ENCODE measurements around the gene UBL5. TPM values are rescaled to one million over a fixed set of nuclear protein-coding genes. Genes with fewer than 3 reads are reported as not detected.

Gene UBL5
- total RNA-seq, 1 donor from 2014 or later = 258 TPM

DNA sequence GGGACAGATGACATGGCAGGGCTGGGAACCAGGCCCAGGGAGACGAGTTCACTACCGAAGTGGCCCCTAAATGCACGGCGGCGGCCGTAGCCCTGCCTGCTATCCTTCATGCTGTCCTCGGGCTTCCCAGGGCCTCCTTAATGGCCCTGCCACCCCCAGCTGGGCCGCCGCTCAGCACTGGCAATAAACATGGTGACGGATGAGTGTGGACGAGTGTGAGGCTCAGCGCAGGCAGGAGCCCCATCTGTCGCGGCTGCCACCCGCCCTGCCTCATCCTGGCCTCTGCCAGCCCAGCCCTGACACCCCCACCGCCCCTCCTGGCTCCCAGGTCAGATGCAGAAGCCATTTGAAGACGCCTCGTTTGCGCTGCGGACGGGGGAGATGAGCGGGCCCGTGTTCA lies 21.0 kb downstream of the UBL5 start:
- TF ChIP-seq, protein P1, sequence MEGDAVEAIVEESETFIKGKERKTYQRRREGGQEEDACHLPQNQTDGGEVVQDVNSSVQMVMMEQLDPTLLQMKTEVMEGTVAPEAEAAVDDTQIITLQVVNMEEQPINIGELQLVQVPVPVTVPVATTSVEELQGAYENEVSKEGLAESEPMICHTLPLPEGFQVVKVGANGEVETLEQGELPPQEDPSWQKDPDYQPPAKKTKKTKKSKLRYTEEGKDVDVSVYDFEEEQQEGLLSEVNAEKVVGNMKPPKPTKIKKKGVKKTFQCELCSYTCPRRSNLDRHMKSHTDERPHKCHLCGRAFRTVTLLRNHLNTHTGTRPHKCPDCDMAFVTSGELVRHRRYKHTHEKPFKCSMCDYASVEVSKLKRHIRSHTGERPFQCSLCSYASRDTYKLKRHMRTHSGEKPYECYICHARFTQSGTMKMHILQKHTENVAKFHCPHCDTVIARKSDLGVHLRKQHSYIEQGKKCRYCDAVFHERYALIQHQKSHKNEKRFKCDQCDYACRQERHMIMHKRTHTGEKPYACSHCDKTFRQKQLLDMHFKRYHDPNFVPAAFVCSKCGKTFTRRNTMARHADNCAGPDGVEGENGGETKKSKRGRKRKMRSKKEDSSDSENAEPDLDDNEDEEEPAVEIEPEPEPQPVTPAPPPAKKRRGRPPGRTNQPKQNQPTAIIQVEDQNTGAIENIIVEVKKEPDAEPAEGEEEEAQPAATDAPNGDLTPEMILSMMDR (IDR thresholded peaks at IDR 0.05) = no peak
- peaks cover 22% of the 10 kb centered on the region for H3K4me1 Mint-ChIP-seq (ENCODE audit: unreplicated experiment)
- H3K36me3 Mint-ChIP-seq (ENCODE audit: unreplicated experiment) = peaks cover 17% of the 10 kb centered on the region
- no peak overlapping the region for H3K27ac Mint-ChIP-seq (ENCODE audit: unreplicated experiment)
- no peaks in the 10 kb centered on the region for H3K27me3 Mint-ChIP-seq (ENCODE audit: unreplicated experiment)
- H3K9me3 Mint-ChIP-seq (ENCODE audit: unreplicated experiment) = no peaks in the 10 kb centered on the region
- no peak for DNase-seq (ENCODE audit: extremely low spot score, unreplicated experiment)
- H3K4me3 Mint-ChIP-seq (ENCODE audit: unreplicated experiment) = no peak overlapping the region

DNA sequence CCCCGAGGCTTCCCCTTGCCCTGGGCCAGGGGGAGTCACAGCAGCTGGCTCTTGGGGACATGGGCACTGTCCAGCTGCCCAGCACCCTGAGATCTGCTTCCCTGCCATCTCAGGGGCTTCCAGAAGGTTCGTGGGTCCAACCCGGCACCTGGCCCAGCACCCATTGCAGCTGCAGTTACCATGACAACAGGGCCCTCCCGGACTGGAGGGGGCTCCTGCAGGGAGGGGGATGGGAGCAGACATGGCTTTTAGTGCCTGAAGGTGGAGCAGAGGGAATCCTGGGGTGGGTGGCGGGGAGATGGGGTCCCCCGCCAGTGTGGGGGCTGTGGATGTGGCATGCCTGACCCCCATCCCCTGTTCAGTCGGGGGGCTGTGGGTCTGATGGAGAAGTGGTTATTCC lies 22.1 kb downstream of the UBL5 start:
- Mint-ChIP-seq H3K27me3 (ENCODE audit: unreplicated experiment) (no peaks in the 10 kb centered on the region), H3K36me3 (ENCODE audit: unreplicated experiment) (peaks cover 20% of the 10 kb centered on the region), H3K27ac (ENCODE audit: unreplicated experiment) (no peak overlapping the region), H3K9me3 (ENCODE audit: unreplicated experiment) (no peaks in the 10 kb centered on the region), H3K4me3 (ENCODE audit: unreplicated experiment) (no peak overlapping the region), H3K4me1 (ENCODE audit: unreplicated experiment) (peaks cover 22% of the 10 kb centered on the region)
- TF ChIP-seq, protein P1 (IDR thresholded peaks at IDR 0.05) = no peak
- DNase-seq (ENCODE audit: extremely low spot score, unreplicated experiment) = no peak

DNA sequence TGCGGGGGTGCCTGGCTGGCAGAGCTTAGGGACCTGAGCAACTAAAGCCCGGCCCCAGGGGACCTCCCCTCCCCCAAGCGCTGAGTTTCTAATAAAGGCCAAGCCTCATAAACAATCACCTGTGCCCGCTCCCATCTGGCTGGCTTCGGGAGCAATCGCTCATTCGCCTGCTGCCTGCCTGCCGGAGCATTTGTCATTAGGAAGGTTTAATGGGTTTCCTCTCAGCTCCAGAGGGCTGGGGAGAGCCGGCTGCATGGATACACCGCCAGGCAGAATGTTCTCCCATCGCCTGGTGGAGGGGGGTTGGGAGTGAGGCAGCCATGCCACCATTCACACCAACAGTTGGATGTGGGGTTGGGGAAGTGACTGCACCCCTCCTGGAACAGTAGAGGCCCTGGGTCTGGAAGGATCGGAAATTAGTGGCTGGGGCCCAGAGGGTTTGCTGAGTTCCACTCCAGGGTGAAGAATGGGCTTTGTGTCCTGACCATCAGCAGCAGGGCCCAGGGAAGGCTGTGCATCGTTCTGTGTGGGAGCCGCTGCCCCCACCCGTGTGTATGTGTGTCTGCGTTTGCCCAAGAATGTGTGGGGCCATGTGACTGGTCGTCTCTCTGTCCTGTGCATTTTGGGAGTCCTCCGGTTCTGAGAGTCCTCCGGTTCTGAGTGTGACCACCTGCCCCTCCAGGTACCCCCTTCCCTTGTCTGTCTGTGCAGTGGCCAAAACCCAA lies 22.7 kb downstream of the UBL5 start:
- H3K4me1 Mint-ChIP-seq (ENCODE audit: unreplicated experiment) = peaks cover 22% of the 10 kb centered on the region
- no peak overlapping the region for H3K4me3 Mint-ChIP-seq (ENCODE audit: unreplicated experiment)
- H3K27me3 Mint-ChIP-seq (ENCODE audit: unreplicated experiment) = no peaks in the 10 kb centered on the region
- DNase-seq (ENCODE audit: extremely low spot score, unreplicated experiment) = no peak
- H3K9me3 Mint-ChIP-seq (ENCODE audit: unreplicated experiment) = no peaks in the 10 kb centered on the region
- H3K27ac Mint-ChIP-seq (ENCODE audit: unreplicated experiment) = no peak overlapping the region
- peaks cover 15% of the 10 kb centered on the region for H3K36me3 Mint-ChIP-seq (ENCODE audit: unreplicated experiment)
- TF ChIP-seq, protein P1 (IDR thresholded peaks at IDR 0.05) = no peak

DNA sequence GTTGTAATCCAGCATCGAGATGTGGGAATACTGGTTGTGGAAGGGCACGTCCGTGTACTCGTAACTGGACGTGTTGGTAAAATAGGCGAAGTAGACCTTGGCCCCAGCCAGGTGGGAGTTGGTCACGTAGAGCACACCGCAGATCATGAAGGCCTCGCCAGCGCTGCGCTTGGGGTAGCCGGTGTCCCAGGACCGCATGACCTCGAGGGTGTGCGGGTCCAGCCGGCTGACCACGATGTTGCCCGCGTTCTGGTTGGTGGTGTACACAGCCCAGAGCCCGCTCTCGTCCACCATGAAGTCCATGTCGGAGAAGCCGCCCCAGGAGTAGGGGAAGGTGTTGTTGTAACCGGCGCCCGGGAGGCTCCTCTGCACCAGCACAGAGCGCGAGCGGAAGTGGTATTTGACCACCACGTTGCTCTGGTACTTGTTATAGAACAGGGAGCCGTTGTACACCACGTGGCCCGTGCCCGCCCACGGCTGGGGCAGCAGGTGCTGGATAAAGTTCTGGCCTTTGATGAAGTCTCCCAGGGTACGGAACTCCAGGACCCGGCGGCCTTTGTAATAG lies 26.6 kb downstream of the UBL5 start:
- TF ChIP-seq, protein P1 (IDR thresholded peaks at IDR 0.05) = no peak
- Mint-ChIP-seq H3K9me3 (ENCODE audit: unreplicated experiment) (no peaks in the 10 kb centered on the region), H3K27me3 (ENCODE audit: unreplicated experiment) (no peaks in the 10 kb centered on the region), H3K36me3 (ENCODE audit: unreplicated experiment) (peaks cover 31% of the 10 kb centered on the region), H3K27ac (ENCODE audit: unreplicated experiment) (no peak overlapping the region), H3K4me3 (ENCODE audit: unreplicated experiment) (no peak overlapping the region), H3K4me1 (ENCODE audit: unreplicated experiment) (peaks cover 9% of the 10 kb centered on the region)
- DNase-seq (ENCODE audit: extremely low spot score, unreplicated experiment) = no peak

DNA sequence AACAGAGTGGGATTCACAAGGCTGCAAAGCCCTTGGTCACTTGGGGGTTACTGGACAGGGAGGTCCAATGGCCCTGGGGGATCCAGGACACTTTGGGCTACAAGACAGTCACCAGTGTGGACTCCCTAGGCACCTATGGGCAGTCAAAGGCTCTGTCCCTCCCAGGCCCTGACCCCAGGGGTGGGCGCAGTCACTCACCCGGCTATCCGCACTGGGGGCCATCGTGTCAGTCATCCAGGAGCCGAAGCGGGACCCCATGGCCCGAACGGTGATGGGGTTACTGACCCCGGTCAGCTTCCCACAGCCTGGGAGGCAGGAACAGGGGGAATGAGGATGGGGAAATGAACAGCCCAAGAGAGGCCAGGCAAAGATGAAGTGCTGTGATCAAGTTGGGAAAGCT lies 28.9 kb downstream of the UBL5 start:
- no peak for DNase-seq (ENCODE audit: extremely low spot score, unreplicated experiment)
- Mint-ChIP-seq H3K36me3 (ENCODE audit: unreplicated experiment) (peaks cover 37% of the 10 kb centered on the region), H3K27me3 (ENCODE audit: unreplicated experiment) (no peaks in the 10 kb centered on the region), H3K4me3 (ENCODE audit: unreplicated experiment) (no peak overlapping the region), H3K27ac (ENCODE audit: unreplicated experiment) (no peak overlapping the region), H3K9me3 (ENCODE audit: unreplicated experiment) (no peaks in the 10 kb centered on the region), H3K4me1 (ENCODE audit: unreplicated experiment) (peaks cover 9% of the 10 kb centered on the region)
- TF ChIP-seq, protein P1 (IDR thresholded peaks at IDR 0.05) = no peak

All from osteocyte (in vitro differentiated cells).